WI38 (cell line): ENCODE measurements around the gene IQSEC1.

Experiments
- H3K4me3 ChIP-seq: 2 replicates; pipeline ENCODE4 v1.5.1; 2011; ENCODE audit warnings: low read depth, mild to moderate bottlenecking, control low read depth, low read length
- TF ChIP-seq, protein P1 (sequence below): IDR thresholded peaks from 2 replicates; pipeline ENCODE4 v1.5.1; 2012; ENCODE audit warnings: low read depth, mild to moderate bottlenecking, control low read depth, low read length

The IQSEC1 gene

DNA sequence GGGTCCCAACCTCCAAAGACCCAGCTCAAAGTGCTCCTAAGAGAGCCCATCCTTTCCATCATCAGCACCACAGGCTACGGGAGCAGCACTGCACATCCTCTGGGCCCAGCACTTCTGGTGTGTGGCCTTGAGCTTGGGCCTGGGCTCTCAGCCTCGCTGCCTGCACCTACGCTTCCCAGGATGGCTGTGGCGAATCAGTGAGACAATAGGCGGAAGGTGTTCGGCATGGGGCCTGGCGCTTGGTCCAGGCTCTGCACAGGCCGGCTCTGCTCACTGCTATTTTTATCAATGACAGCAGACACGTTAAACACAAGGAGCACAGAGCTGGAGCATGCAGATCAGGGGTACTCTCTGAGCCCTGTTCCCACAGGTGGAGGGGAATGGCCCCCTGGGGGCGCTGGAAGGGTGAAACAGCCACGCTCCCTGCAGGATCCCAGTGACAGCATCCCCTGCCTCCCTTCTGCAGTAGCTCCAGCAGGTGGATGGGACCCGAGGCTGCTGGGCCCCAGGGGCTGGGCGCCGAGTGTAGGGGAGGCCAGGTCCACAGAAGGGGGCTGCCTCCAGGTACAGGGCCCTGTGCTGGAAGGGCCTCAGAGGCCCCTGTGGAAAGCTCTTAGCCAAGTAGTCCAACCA lies 141.8 kb downstream of the IQSEC1 start:
- no peak overlapping the region for H3K4me3 ChIP-seq
- TF ChIP-seq, protein P1, sequence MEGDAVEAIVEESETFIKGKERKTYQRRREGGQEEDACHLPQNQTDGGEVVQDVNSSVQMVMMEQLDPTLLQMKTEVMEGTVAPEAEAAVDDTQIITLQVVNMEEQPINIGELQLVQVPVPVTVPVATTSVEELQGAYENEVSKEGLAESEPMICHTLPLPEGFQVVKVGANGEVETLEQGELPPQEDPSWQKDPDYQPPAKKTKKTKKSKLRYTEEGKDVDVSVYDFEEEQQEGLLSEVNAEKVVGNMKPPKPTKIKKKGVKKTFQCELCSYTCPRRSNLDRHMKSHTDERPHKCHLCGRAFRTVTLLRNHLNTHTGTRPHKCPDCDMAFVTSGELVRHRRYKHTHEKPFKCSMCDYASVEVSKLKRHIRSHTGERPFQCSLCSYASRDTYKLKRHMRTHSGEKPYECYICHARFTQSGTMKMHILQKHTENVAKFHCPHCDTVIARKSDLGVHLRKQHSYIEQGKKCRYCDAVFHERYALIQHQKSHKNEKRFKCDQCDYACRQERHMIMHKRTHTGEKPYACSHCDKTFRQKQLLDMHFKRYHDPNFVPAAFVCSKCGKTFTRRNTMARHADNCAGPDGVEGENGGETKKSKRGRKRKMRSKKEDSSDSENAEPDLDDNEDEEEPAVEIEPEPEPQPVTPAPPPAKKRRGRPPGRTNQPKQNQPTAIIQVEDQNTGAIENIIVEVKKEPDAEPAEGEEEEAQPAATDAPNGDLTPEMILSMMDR: no peak

DNA sequence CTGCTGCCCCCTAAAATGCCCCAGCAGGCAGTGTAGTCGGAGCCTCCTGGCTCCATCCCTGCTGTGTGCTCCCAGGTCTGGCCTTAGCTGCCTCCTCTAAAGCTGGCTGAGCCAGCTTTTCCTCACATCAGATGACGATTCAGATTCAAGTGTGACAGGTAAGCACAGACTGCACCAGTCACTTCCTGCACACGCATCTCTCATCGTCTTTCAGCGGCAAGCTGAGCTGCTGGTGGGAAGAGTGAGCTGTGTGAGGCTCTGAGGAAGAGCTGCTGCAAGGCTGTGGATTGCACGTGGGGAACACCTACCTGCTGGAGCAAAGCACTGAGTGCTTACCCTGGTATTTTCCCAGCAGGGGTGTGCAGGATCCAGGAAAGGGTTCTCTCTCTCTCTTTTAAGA lies 143.4 kb downstream of the IQSEC1 start:
- TF ChIP-seq, protein P1: no peak

DNA sequence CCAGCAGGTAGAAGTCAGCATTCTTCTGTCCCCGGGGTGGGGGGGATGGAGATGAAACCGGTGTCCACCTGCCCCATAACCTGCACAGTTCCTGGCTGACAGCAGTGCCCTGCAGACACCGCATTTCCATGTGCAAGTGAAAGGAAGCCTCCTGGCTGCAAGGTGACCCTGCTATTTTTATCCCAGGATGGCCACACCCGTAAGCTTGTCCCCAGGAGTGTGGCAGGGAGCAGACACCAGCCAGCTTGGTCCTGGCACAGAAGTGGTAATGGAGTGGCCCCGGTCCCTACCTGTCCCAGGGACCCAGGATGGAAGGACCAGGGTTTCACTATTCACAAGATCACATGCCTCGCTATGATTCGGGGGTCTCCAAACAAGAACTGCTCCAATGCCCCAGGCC lies 146.6 kb downstream of the IQSEC1 start:
- no peak overlapping the region for H3K4me3 ChIP-seq
- TF ChIP-seq, protein P1: no peak

More for the DNA sequence above, 143.4 kb downstream of the IQSEC1 start:
- H3K4me3 ChIP-seq: no peak overlapping the region

DNA sequence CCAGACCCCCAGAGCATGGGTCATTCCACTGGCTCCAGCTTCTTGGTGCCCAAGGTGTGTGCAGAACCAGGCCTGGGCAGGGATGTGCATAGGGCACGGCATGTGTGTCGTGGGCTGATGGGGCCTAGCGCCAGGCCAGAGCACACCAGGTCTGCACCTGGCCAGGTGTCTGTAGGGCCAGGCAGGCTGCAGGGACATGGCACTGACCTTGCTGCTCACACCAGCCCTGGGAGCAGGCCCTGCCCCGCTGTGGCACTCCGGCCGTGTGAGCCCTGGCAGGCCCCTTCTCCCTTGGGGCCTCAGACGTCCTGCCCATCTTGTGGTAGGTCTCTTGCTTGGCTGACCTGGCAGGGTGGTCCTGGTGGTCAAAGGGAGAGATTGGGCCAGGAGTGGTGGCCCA lies 147.6 kb downstream of the IQSEC1 start:
- no peak overlapping the region for H3K4me3 ChIP-seq
- TF ChIP-seq, protein P1: no peak

DNA sequence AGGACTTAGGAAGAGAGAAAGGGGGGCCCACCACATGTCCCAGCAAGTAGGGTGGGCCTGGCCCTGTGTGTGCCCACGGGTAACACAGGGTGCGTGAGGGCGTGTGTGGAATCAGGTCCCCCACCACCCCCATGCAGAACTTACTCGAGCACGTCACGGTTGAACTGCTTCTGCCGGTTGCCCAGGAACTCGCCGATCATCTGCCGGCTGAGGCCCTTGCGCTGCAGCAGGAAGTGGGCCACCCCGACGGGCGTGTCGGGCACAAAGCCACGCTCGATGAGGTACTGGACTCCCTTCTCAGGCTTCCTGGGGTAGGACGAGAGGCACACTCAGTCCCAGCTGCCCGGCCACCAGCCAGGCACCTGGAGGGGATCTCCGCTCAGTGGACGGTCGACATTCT lies 148.8 kb downstream of the IQSEC1 start:
- no peak overlapping the region for H3K4me3 ChIP-seq
- TF ChIP-seq, protein P1: no peak

DNA sequence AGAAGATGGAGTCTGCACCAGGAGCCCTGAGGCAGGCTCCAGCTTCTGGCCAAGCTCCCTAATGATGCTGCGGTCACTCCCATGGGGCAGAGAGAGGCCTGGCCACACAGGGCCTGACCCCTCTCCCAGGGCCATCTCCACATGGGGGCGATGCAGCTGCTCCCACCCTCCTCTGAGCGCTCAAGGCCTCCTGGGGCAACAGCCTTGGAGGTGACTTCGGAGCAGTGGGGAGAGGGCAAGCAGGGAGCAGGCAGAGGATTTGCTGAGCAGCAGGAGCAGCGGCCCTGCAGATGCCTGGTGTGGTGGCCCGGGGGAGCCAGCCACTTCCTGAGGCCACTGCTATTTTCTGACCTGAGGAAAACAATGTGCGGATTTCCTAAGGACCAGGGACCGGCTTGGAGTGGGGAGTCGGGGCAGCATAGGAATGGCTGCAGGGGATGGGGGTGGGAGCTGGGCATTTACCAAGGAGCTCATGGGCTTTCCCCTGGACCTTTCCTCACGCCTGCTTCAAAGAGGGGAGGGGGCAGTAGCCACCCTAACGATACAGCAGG lies 150.3 kb downstream of the IQSEC1 start:
- TF ChIP-seq, protein P1: no peak
- H3K4me3 ChIP-seq: no peak overlapping the region

DNA sequence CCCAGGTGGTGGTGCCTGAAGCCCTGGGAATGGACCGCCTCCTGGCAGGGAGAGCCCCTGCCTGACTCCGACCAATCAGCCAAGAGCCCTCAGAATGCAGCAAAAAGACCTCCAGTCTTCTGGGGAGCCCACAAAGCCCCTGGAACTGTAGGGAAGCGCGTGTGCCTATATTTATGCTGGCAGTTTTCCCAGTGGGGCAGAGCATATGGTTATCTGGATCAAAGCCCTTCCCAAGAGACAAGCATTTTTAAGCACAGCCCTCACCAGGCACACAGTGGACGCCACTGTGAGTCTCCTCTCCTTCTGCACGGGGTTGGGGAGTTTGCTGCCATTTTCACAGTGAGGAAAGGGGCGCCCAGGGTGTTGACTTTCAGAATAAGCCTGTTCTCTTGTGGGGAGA lies 150.9 kb downstream of the IQSEC1 start:
- TF ChIP-seq, protein P1: no peak
- H3K4me3 ChIP-seq: no peak overlapping the region
